ENCODE measurements around the gene ZNF418.

The ZNF418 gene

DNA sequence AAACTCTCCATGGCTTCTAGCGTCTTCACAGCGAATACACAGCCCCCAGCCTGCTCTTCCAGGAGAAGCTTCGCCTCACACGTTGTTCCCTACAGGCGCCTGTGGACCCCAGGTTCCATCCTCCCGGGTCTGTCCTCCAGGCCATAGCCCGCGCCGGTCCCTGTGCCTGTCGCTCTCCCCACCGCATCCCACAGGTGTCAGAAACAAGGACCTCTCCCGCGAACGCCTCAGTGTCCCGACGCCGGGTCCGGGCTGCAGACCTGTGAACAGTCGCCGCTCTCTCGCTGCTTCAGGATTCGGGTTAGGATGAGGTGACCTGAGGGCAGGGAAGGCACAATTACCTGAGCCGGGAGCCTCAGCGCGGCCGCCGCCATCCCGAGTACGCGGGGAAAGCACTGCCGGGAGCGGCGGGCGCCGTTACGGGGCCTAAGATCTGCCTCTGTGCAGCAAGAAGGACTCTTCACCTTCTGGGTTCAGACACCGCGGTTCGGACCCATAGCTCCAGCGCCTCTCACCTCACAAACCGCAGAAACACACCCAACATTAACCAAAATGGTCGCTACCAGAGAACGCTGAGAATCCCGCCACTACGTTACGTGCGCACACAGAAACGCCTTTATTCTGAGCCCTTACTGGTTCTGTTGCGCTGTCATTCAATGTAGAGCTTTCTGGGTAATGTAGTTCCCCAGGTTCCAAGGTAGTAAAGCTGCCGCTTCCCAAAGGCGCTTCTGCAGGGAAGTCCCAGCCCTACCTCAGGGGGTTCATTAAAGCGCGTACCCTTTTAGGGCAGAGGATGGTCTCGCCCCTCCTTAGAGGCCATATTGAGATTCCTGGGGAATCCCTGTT is at the start of gene ZNF418:
Gene ZNF418 (minus strand): TSS at position 583 of the 846 bp plus-strand sequence. CDS start 1,580 bp downstream, outside the sequence.
- peak in 1 of 3 experiments; percentile 3 for DNase-seq (ENCODE audit: low read depth in 2 of 3, low spot score in 2 of 3)

DNA sequence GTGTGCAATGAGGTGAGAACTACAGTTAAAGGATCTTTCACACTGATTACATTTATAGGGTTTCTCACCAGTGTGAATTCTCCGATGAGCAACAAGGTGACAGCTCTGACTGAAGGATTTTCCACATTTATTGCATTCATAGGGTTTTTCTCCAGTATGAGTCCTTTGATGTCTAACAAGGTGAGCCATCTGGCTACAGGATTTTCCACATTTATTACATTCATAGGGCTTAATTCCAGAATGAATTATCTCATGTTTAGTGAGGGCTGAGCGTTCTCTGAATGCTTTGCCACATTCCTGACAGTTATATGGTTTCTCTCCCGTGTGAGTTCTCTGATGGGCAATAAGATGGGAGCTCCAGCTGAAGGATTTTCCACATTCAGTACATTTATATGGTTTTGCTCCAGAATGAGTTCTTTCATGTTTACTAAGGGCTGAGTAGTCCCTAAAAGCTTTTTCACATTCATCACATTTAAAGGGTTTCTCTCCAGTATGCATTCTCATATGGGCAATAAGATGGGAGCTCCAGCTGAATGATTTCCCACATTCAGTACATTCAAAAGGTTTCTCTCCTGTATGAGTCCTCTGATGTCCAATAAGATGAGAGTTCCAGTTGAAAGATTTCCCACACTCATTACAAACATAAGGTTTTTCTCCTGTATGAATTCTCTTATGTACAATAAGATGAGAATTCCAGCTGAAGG is 43.5 kb upstream of the ZNF418 start:
- DNase-seq (ENCODE audit: low read depth in 2 of 3, low spot score in 2 of 3): no peak

DNA sequence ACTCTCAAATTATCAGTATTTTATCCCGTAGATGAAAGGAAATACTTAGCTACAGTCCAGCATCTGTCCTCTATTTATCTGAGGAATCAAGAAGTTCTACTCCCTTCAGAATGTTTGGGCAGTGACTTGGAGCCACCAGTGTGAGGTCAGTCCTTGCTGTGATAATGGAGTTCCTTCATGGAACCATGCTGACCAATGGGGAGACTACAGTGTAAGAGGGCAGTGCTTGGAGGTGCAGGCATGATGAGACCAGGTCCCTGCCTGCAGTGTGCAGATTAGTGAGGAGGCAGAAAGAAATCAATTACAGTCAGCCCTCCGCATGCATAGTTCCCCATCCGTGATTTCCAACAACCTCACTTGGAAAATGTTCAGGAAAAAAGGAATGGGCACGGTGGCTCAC is 39.2 kb upstream of the ZNF418 start, which contains the start of gene C19orf18:
Gene C19orf18 (minus strand): TSS at position 101 of the 400 bp plus-strand sequence. CDS start 102 bp downstream, outside the sequence.
- no peak for DNase-seq (ENCODE audit: low read depth in 2 of 3, low spot score in 2 of 3)

DNA sequence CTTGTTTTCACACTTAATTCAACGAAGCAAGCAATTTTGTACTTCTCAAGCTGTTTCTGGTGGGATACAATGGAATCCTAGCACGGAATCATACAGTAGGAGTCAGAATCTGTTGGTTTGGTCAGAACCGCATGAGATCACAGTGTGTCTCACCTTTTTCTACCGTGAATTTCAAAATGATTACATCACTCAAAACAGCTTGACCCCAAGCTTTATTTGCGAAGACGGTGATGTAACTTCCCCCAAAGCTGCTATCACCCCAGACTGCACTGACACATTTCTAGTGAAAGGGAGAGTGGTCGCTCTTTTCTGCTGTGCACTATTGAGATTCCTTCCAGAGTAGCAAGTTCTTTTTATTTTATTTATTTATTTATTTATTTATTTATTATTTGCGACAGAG is 29.6 kb upstream of the ZNF418 start:
- DNase-seq (ENCODE audit: low read depth in 2 of 3, low spot score in 2 of 3): no peak

DNA sequence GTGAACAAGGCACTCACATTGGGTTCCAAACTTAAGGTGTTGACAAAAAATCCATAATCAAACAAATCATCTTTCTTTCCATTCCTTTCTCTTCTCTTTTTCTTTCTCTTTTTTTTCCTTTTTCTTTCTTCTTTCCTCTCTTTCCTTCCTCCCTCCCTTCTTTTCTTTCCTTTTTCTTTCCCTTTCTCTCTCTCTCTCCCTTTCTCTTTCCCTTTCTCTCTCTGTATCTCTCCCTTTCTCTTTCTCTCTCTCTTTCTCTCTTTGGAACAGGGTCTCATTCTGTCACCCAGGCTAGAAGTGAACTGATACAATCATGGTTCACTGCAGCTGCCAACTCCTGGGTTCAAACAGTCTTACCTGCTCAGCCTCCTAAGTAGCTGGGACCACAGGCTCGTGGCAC is 26.6 kb upstream of the ZNF418 start:
- DNase-seq (ENCODE audit: low read depth in 2 of 3, low spot score in 2 of 3): no peak

DNA sequence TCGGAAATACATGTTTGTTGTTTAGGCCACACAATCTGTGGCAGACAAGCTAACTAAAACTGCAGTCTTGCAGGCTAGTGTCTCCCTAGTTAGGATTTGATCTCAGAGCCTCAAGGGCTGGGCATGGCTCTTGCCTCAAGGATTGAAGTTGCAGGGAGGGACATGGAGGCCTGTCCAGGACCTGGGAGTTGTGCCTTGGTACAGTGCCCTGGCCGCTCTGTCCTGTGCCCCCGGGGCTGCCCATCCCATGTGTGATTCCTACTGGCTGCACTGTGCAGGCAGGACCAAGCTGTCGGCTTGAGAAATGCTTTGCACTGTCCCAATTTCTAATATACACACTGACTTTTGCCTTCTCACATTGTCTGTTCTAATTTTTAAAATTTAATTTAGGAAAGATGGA is 19.8 kb upstream of the ZNF418 start:
- DNase-seq (ENCODE audit: low read depth in 2 of 3, low spot score in 2 of 3): no peak

DNA sequence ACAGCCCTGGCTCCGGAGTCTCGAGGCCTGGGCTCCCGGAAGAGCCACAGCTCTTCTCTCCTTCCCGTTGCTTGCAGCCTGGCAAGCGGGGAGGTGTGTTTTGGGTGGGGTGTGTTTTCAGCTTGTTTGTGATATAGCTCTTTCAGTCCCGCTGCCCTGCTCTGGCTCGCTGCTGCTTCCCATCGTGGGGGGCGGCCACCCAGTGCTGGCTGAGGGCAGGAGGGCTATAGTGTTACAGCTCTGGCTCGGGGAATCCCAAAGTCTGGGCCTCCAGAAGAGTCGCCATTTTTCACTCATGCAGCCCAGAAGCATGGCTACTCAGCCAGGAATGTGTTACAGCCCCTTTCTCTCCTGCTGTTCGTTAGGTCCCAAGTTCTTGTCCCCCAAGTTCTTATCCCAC is 14.5 kb upstream of the ZNF418 start:
- DNase-seq (ENCODE audit: low read depth in 2 of 3, low spot score in 2 of 3): no peak

DNA sequence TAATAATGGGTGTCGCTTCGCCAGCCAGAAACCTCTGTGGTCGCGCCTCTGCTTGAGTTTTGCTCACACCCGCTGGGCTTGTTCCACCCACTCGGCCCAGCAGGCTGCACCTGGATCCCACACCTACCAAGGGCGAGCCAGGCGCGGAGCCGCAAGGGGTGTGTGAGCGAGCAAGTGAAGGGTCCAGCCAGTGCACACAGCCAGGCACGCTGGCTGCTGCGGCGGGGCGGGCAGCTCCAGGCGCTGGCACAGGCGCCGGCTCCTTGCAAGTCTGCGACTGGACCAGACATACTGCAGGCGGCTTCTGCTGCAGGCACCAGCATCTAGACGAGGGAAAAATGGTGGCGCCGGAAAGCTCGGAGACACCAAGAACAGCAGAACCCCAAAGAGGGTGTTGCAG is 14.1 kb upstream of the ZNF418 start:
- no peak for DNase-seq (ENCODE audit: low read depth in 2 of 3, low spot score in 2 of 3)

DNA sequence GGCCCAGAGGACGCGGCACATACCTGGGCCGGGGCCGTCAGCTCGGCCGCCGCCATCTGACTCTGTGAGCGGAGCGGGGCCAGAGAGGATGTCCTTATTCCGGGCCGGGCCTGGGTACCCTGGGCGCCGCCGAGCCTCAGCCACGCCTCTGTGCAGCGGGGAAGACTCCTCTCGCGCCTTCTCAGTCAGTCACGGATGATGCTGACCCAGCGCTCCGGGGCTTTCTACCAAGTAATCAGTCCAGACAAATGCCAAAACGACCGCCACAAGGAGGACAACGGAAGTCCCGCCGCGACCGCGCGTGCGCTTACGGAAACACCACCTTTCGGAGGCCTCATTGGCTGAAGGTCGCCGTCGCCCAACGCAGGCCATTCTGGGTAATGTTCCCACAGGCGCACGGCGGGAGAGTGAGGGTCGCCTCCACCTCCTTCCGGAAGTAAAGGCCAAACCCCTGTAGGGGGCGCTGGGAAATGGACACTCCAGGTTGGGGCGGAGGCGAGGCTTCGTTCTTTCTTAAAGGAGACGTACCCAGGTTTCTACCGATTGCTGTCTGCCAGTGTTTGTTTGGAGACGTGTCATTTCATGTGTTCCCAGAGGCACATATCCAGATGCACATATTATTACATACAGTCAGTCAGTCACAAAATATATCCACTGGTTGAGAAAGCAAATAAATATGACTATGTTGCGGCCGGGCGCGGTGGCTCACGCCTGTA is 12.4 kb upstream of the ZNF418 start, which contains the start of gene ZNF256:
Gene ZNF256 (minus strand): TSS at position 288 of the 716 bp plus-strand sequence. CDS start 232 bp downstream, at position 56.
- DNase-seq (ENCODE audit: low read depth in 2 of 3, low spot score in 2 of 3): peak; percentile 63 to 79 (median 78)

DNA sequence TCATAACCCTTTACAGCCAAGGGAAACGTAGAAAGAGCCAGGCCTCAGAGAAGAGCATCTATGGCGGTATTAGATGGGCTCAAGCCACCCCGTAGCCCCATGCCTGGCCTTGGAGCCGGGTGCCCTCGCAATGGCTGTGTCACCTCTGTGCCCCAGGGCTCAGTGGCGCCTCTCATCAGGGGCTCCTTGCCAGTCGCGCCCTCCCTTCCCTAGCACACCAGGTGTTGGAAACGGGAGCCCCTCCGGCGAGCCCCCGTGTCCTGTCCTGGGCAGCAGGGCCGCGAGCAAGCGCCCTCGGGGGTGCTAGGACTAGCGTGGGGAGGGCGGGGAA is 11.9 kb upstream of the ZNF418 start:
- DNase-seq (ENCODE audit: low read depth in 2 of 3, low spot score in 2 of 3): no peak

DNA sequence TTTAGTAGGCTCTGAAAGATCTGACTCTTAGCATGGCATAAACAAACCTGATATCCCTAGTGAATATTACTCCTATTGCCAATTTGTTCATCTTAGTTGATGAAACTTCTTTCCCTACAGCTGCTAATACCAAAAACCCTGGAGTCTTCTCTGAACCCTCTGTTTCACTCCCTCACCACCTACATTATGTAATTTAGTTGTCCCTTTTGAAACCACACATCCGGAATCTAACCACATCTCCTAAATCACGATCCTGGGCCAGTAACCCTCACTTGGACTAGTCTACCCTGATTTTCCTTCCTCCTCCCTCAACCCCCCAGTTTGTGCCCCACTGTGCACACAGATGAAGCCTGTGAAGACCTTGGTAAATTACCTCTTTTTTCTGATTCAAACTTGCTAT is 11.1 kb upstream of the ZNF418 start:
- no peak for DNase-seq (ENCODE audit: low read depth in 2 of 3, low spot score in 2 of 3)

DNA sequence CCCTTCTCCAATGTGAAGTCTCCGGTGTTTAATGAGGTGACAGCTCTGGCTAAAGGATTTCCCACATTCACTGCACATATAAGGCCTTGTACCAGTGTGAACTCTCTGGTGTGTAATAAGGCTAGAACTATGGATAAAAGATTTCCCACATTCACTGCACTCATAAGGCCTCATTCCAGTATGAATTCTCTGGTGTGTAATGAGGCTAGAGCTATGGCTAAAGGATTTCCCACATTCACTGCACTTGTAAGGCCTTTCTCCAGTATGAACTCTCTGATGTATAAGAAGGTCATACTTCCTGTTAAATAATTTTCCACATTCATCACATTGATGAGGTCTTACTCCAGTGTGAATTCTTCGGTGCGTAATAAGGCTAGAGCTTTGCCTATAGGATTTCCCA is 6.4 kb upstream of the ZNF418 start:
- no peak for DNase-seq (ENCODE audit: low read depth in 2 of 3, low spot score in 2 of 3)

DNA sequence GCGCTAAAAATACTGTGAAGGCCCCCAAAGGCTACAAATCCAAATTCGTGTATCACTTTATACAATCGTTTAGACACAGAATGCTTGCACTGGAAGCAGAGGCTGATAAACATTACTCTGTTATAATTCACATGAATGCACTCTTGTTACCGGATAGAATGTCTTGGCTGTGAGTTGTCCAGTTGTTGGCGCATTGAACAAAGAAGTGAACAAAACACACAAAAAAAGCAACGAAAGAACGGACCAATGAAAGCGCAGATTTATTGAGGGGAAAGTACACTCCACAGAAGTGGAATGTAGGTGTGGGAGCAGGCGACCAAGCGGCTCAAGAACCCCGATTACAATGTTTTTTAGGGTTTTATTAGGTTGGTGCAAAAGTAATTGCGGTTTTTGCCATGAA is 529 bp upstream of the ZNF418 start:
- DNase-seq (ENCODE audit: low read depth in 2 of 3, low spot score in 2 of 3): no peak

DNA sequence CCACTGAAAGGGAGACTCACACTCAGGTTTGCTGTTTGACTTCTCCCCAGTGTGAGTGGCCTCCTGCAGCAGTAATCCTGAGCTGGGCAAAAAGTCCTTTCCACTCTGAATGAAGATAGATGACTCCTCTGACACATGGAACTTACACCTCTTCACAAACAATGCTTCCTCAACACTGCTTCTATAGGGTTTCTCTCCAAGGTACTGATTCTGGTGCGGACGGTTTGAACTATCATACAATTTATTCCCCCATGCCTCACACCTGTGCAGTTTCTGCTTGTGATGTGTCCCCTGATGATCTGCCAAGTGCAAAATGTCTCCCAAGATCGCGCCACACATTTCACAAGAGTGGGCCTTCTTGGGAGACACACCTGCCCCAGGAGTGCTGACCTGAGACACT is 7.6 kb downstream of the ZNF418 start:
- no peak for DNase-seq (ENCODE audit: low read depth in 2 of 3, low spot score in 2 of 3)

DNA sequence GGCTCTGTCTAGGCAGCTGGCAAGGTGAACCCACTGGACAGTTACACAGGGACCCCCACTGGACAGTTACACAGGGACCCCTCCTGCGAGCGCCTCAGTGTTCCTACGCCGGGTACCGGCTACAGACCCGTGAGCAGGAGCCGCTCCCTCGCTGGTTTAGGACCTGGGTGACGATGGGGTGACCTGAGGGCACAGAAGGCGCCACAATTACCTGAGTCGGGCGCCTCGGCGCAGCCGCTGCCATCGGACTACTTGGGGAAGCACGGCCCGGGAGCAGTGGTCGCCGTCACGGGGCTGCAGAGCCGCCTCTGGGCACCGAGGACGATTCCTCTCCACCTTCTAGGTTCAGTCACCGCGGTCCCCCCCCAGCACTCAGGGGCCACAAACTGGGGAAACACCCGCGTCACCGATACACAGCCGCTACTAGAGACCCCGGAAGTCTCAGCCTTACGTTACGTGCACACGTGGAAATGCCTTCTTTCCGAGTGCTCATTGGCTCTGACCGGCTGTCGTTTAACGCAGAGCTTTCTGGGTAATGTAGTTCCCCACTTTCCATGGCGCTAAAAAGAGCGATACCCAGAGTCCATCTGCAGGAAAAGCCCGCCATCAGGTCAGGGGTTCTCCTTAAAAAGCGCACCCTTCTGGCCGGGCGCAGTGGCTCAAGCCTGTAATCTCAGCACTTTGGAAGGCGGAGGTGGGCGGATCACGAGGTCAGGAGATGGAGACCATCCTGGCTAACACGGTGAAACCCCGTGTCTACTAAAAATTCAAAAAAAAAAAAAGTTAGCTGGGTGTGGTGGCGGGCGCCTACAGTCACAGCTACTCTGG is 18.8 kb downstream of the ZNF418 start, which contains the start of gene ZNF417:
Gene ZNF417 (minus strand): TSS at position 425 of the 828 bp plus-strand sequence. CDS start 181 bp downstream, at position 244.
- peak; percentile 43 to 68 (median 65) for DNase-seq (ENCODE audit: low read depth in 2 of 3, low spot score in 2 of 3)

DNA sequence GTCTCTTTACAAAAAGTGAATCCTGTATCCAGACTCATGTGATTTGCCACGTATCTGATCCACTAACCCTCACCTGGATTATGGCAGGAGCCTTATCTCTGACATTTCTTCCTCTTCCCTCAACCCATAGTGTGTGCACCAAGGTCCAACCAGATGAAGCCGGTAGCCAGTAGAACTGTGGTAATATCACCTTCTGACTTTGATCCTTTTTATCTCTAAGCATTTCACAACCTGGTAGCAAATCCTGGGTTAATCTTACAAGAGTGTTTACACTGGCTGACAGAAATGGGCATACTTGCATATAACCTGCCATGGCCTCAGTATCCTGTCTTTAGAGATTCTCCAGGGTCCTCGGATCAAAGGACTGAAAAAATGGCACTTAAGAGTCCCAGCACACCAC is 20.7 kb downstream of the ZNF418 start:
- no peak for DNase-seq (ENCODE audit: low read depth in 2 of 3, low spot score in 2 of 3)

DNA sequence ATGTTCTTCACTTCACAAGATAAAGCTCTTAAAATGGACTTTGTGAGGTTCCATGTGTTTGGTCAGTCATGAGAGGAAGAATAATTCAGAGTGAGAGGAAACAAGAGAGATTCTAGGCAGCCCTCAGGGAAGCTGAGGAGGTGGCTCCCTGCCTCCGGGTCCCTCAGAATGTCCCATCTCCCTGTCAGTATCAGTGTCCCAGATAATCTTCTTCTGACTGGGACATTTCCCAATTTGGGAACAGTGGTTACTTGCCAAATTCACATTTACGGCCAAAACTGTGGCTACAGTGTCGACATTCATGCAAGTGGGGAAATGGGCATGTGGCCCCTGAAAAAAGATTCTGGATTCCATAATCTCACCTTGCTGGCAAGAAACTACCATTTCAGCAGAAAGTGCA is 27.8 kb downstream of the ZNF418 start:
- DNase-seq (ENCODE audit: low read depth in 2 of 3, low spot score in 2 of 3): no peak

DNA sequence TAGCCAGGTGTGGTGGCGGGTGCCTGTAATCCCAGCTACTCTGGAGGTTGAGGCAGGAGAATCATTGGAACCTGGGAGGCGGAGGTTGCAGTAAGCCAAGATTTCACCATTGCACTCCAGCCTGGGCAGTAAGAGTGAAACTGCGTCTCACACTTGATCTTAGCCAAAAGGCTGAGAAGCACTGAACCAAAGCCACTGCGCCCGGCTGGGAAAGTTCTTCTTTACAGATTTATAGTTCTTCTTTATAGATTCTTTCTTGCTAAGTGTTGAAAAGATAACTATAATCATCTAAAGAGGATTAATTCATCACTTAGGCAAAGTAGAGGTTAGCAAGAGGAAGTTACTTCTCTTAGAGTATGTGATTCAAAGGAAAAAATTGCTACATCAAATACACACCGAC is 29.9 kb downstream of the ZNF418 start:
- DNase-seq (ENCODE audit: low read depth in 2 of 3, low spot score in 2 of 3): no peak

DNA sequence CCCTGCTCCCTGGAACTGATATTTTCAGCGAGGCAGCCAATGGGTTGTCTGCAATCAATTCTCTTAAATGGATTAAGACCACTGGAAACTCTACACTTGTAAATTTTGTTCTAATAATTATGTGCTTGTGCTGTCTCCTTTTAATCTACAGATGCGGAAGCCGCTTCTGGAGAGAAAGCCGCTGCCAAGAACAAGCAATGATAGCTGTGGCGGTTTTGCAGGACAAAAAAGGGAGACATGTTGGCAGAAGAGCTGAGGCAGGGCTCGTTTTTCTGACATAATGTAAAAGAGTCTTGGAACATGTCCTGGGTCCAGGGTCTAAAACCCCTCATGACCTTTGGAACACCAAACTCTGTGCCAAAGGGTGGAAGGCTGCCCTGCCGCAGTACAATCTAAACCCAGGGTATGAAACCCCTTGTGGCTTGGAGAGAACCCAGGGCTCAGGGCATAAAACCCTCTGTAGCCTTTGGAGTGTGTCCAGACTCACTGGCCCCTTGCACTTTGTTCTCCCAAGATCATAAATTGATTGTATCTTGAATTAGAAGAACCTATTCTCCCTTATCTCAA is 31.5 kb downstream of the ZNF418 start:
- no peak for DNase-seq (ENCODE audit: low read depth in 2 of 3, low spot score in 2 of 3)

DNA sequence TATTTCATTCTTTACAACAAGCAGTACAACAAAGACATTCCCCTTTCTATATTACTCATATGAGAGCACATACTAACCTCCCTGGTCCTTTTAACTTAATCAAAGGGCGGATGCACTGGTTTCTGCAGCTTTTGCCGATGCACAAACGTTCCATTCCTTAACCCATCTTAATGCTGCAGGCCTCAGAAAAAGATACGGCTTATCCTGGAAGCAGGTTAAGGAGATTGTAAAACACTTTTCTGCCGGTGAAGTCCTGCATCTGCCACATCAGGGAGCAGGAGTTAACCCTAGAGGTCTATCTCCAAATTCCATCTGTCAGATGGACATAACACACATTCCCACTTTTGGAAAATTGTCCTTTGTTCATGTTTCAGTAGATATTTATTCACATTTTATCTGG is 34.9 kb downstream of the ZNF418 start:
- DNase-seq (ENCODE audit: low read depth in 2 of 3, low spot score in 2 of 3): no peak

Measured in activated CD8-positive, alpha-beta memory T cell treated with anti-CD3 and anti-CD28 coated beads for 48 hours (primary cell).